B cell (primary cell): ENCODE results near the gene PADI3. TPM values are rescaled to one million over a fixed set of nuclear protein-coding genes. Genes with fewer than 3 reads are reported as not detected.

Source experiments
- ATAC-seq: fragments of 200-7000 bp; cut with Tn5 transposase; one replicate; pipeline ENCODE4 v1.10.0; 2021; ENCODE audit warnings: low read depth, mild to moderate bottlenecking, moderate number of reproducible peaks, moderate library complexity
- CTCF ChIA-PET: fragments of 350-600 bp; sonication (Branson Sonifier 250); formaldehyde crosslinking; loops from one replicate; lab custom pipeline; 2021; ENCODE audit warnings: antibody characterized with exemption, inconsistent platforms; lab: Charles Lee
- POLR2A ChIA-PET: fragments of 350-600 bp; sonication (Branson Sonifier 250); formaldehyde crosslinking; loops from one replicate; lab custom pipeline; 2021; ENCODE audit warnings: antibody characterized with exemption; lab: Charles Lee
- DNase-seq: peaks from one replicate; pipeline ENCODE4 v3.0.0; 2013
- H2AFZ ChIP-seq: 2 replicates; pipeline ENCODE4 v1.6.1; 2012; ENCODE audit warnings: mild to moderate bottlenecking, low read depth, low read length; ENCODE audit not compliant: insufficient read depth, poor library complexity, severe bottlenecking
- H3K27ac ChIP-seq, 2 donors: 1 replicate in 1 of 2; 2 replicates in 1 of 2; pipeline ENCODE4 v1.5.1; 2012 to 2013; ENCODE audit warnings: low read length in 2 of 2, mild to moderate bottlenecking in 2 of 2, moderate library complexity in 1 of 2
- H3K27me3 ChIP-seq, 4 experiments: fragments of 200-600 bp in 1 of 4; sonication (generic) in 1 of 4; replicated peaks in 1 of 4; 1 replicate in 2 of 4; 2 replicates in 2 of 4; pipeline versions ENCODE4 v1.6.1 to v1.7.0; 2013 to 2016; ENCODE audit warnings: low read length in 3 of 4, mild to moderate bottlenecking in 2 of 4, mixed read lengths in 1 of 4, moderate library complexity in 1 of 4; ENCODE audit not compliant: insufficient read depth in 4 of 4, control insufficient read depth in 3 of 4; ENCODE audit errors: control extremely low read depth in 1 of 4
- H3K36me3 ChIP-seq, 2 experiments: replicated peaks in 1 of 2; 1 replicate in 1 of 2; 2 replicates in 1 of 2; pipeline versions ENCODE4 v1.6.1 to v1.7.1; 2013; ENCODE audit warnings: low read length in 1 of 2; ENCODE audit not compliant: insufficient read depth in 2 of 2, control insufficient read depth in 1 of 2; ENCODE audit errors: control extremely low read depth in 1 of 2, extremely low read depth in 1 of 2
- H3K4me1 ChIP-seq, 2 donors: fragments of 200-600 bp in 1 of 2; sonication (generic) in 1 of 2; 1 replicate in 1 of 2; 2 replicates in 1 of 2; pipeline versions ENCODE4 v1.5.1 to v1.6.1; 2013 to 2017; ENCODE audit warnings: low read length in 2 of 2; ENCODE audit not compliant: control insufficient read depth in 2 of 2, insufficient read depth in 2 of 2
- H3K4me2 ChIP-seq: replicated peaks from 2 replicates; pipeline ENCODE3; 2012; ENCODE audit warnings: mild to moderate bottlenecking, low read depth, low read length; ENCODE audit not compliant: poor library complexity, severe bottlenecking
- H3K4me3 ChIP-seq, 5 experiments: fragments of 200-600 bp in 1 of 5; sonication (generic) in 1 of 5; 1 replicate in 3 of 5; 2 replicates in 2 of 5; pipeline versions ENCODE4 v1.5.1 to v1.7.0; 2011 to 2016; ENCODE audit warnings: low read length in 4 of 5, mild to moderate bottlenecking in 4 of 5, low read depth in 2 of 5, control low read depth in 1 of 5, moderate library complexity in 1 of 5; ENCODE audit not compliant: insufficient read depth in 1 of 5; ENCODE audit errors: control extremely low read depth in 1 of 5, extremely low read depth in 1 of 5
- H3K79me2 ChIP-seq: fragments of 200-600 bp; sonication (generic); one replicate; pipeline ENCODE4 v1.6.0; 2016; ENCODE audit warnings: low read length; ENCODE audit not compliant: control insufficient read depth, insufficient read depth
- H3K9ac ChIP-seq: fragments of 200-600 bp; sonication (generic); 2 replicates; pipeline ENCODE4 v1.6.1; 2017; ENCODE audit warnings: mild to moderate bottlenecking, low read length, moderate library complexity
- H3K9me3 ChIP-seq, 3 donors: one replicate each; pipeline versions ENCODE4 v1.6.1 to v1.7.1; 2013; ENCODE audit warnings: low read length in 2 of 3; ENCODE audit not compliant: control insufficient read depth in 2 of 3, insufficient read depth in 1 of 3; ENCODE audit errors: control extremely low read depth in 1 of 3
- H4K20me1 ChIP-seq: 2 replicates; pipeline ENCODE4 v1.6.0; 2012; ENCODE audit warnings: mild to moderate bottlenecking, low read length; ENCODE audit not compliant: insufficient read depth, control insufficient read depth, poor library complexity, severe bottlenecking
- H3K27ac Mint-ChIP-seq: one replicate; pipeline ENCODE4 v1.8.0; 2021; ENCODE audit warnings: mixed read lengths
- H3K27me3 Mint-ChIP-seq: one replicate; pipeline ENCODE4 v1.8.0; 2021; ENCODE audit warnings: mixed read lengths
- H3K4me1 Mint-ChIP-seq: one replicate; pipeline ENCODE4 v1.8.0; 2021; ENCODE audit warnings: mixed read lengths
- H3K4me3 Mint-ChIP-seq: one replicate; pipeline ENCODE4 v1.8.0; 2021; ENCODE audit warnings: mixed read lengths
- H3K9me3 Mint-ChIP-seq: one replicate; pipeline ENCODE4 v1.8.0; 2022; ENCODE audit warnings: mixed read lengths; ENCODE audit not compliant: insufficient read depth
- EZH2 ChIP-seq: IDR thresholded peaks from 2 replicates; pipeline ENCODE4 v1.6.1; 2012; ENCODE audit warnings: borderline replicate concordance, low read depth, mild to moderate bottlenecking, moderate library complexity, low read length; ENCODE audit not compliant: insufficient read depth, poor library complexity, severe bottlenecking
- WGBS: methylation state at CpG from one replicate; pipeline ENCODE4 v1.1.5; 2013; ENCODE audit warnings: missing lambda C conversion rate; ENCODE audit not compliant: insufficient coverage; 5-methylcytosine and 5-hydroxymethylcytosine counted together
- intact Hi-C: fragments of 100-400 bp; cut with micrococcal nuclease; formaldehyde crosslinking; loops from one replicate; pipeline ENCODE4 v1.10.0; 2022
- polyA plus RNA-seq: library from polyadenylated mRNA; depleted of rRNA; stranded (reverse); fragments of >200 nt; gene quantifications from 2 replicates; pipeline ENCODE4 v1.2.3, GENCODE V29; 2012
- total RNA-seq, 2 donors: library from RNA; stranded (reverse); fragments of 120-200 nt in 1 of 2; gene quantifications; 1 replicate in 1 of 2; 2 replicates in 1 of 2; pipeline versions ENCODE4 v1.2.3 to v1.2.4, GENCODE V29; 2013 to 2022
- TF ChIP-seq, protein P1 (sequence below): fragments of 200-600 bp; IDR thresholded peaks from one replicate; pipeline ENCODE4 v1.8.0; 2022; ENCODE audit warnings: antibody characterized with exemption, mild to moderate bottlenecking

Gene PADI3
- total and polyA plus RNA-seq, 2 donors (not counting 1 experiment from before 2014, with no cell fraction given), result not detected

DNA sequence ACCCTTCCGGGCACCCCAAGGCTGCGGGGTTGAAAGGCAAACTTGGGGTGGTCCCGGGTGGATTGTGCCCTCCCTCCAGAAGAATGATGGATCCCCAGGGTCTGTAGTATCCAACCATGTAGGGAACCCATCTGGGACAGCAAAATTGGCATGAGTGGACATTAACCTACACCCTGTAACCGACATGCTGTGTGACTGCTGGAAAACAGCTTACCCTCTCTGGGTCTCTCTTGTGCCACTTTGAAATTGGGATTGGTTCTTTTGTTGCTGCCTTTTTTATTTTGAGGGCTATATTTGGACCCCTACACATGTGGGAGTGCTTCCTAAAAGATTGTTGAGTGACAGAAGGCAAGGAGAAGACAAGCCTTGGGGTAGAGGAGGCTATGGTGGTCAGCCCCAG, 24.5 kb upstream of the PADI3 start:
- peaks cover 0 to 2% (median under 1%) of the 10 kb centered on the region in 4 experiments for H3K27me3 ChIP-seq
- H3K4me1 ChIP-seq, result no peaks in the 10 kb centered on the region
- CTCF ChIA-PET, result no interaction called here
- POLR2A ChIA-PET, result no interaction called here
- H3K4me3 ChIP-seq, result no peak overlapping the region
- intact Hi-C loops, result no loop called here
- no peak overlapping the region for H3K9ac ChIP-seq
- no peak for DNase-seq
- no peaks in the 10 kb centered on the region for H3K36me3 ChIP-seq
- no peak for ATAC-seq
- Mint-ChIP-seq H3K27me3 (peaks cover 8% of the 10 kb centered on the region), H3K4me3 (no peak overlapping the region), H3K27ac (no peak overlapping the region), H3K9me3 (no peaks in the 10 kb centered on the region), H3K4me1 (no peaks in the 10 kb centered on the region)
- H3K9me3 ChIP-seq, result no peaks in the 10 kb centered on the region
- 85% methylated on average over 4 of the region's 4 CpGs for WGBS
- H2AFZ ChIP-seq, result no peak overlapping the region
- TF ChIP-seq, protein P1, sequence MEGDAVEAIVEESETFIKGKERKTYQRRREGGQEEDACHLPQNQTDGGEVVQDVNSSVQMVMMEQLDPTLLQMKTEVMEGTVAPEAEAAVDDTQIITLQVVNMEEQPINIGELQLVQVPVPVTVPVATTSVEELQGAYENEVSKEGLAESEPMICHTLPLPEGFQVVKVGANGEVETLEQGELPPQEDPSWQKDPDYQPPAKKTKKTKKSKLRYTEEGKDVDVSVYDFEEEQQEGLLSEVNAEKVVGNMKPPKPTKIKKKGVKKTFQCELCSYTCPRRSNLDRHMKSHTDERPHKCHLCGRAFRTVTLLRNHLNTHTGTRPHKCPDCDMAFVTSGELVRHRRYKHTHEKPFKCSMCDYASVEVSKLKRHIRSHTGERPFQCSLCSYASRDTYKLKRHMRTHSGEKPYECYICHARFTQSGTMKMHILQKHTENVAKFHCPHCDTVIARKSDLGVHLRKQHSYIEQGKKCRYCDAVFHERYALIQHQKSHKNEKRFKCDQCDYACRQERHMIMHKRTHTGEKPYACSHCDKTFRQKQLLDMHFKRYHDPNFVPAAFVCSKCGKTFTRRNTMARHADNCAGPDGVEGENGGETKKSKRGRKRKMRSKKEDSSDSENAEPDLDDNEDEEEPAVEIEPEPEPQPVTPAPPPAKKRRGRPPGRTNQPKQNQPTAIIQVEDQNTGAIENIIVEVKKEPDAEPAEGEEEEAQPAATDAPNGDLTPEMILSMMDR, result no peak
- TF ChIP-seq EZH2, result no peak
- H3K79me2 ChIP-seq, result no peaks in the 10 kb centered on the region
- no peak overlapping the region for H3K4me2 ChIP-seq
- H4K20me1 ChIP-seq, result no peaks in the 10 kb centered on the region
- no peak overlapping the region for H3K27ac ChIP-seq

DNA sequence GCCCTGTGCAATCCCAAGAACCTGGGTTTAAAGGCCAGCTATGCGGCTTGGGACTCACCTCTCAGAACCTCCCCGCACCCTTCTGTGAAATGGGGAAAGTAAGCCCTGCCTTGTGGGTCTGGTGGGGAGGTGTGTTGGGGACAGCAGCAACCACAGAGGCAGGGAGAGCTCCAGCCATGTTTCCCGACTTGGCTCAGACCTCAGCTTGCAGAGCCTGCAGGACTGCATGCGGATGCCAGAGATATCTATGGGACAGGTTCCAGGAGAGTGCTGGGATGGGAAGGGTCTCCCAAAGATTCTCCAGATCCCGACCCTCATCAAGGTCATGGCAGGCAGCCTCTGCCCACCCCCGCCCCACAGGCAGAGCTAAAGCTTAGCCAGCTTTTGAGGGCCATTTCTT, 23.8 kb upstream of the PADI3 start:
- Histone ChIP-seq H3K79me2 (no peaks in the 10 kb centered on the region), H3K4me2 (no peak overlapping the region), H3K9me3 (no peaks in the 10 kb centered on the region), H3K9ac (no peak overlapping the region), H3K36me3 (no peaks in the 10 kb centered on the region), H3K4me3 (no peak overlapping the region), H3K27me3 (peaks cover 0 to 2% (median under 1%) of the 10 kb centered on the region in 4 experiments), H2AFZ (no peak overlapping the region), H3K4me1 (no peaks in the 10 kb centered on the region), H3K27ac (no peak overlapping the region), H4K20me1 (no peaks in the 10 kb centered on the region)
- no peak for TF ChIP-seq EZH2
- TF ChIP-seq, protein P1, result no peak
- WGBS, result 90% methylated on average over 6 of the region's 6 CpGs
- H3K27ac Mint-ChIP-seq, result no peak overlapping the region
- ATAC-seq, result no peak
- H3K9me3 Mint-ChIP-seq, result no peaks in the 10 kb centered on the region
- CTCF ChIA-PET, result interaction anchor here (1.0 kb wide), 1 partner anchor 12 kb away, joined by 3 read pairs; no protein-coding TSS in a partner anchor
- POLR2A ChIA-PET, result no interaction called here
- DNase-seq, result no peak
- intact Hi-C loops, result no loop called here
- no peak overlapping the region for H3K4me3 Mint-ChIP-seq
- H3K4me1 Mint-ChIP-seq, result no peaks in the 10 kb centered on the region
- H3K27me3 Mint-ChIP-seq, result peaks cover 8% of the 10 kb centered on the region
